Ishikawa (cell line): ENCODE results near the gene ERVFRD-1.

ENCODE experiments used
- CEBPB ChIP-seq: IDR thresholded peaks from 2 replicates; pipeline ENCODE4 v1.6.1; 2012
- CREB1 ChIP-seq: IDR thresholded peaks from 2 replicates; pipeline ENCODE4 v1.6.1; 2012; ENCODE audit warnings: low read depth
- EGR1 ChIP-seq: IDR thresholded peaks from 2 replicates; pipeline ENCODE4 v1.6.1; 2012
- EP300 ChIP-seq: IDR thresholded peaks from 2 replicates; pipeline ENCODE4 v1.6.1; 2012; ENCODE audit warnings: borderline replicate concordance
- FOXM1 ChIP-seq: IDR thresholded peaks from 2 replicates; pipeline ENCODE4 v1.6.1; 2012; ENCODE audit warnings: low read depth, borderline replicate concordance
- MAX ChIP-seq: IDR thresholded peaks from 2 replicates; pipeline ENCODE4 v1.6.1; 2012
- NFIC ChIP-seq: IDR thresholded peaks from 2 replicates; pipeline ENCODE4 v1.6.1; 2012
- RAD21 ChIP-seq: IDR thresholded peaks from 2 replicates; pipeline ENCODE4 v1.6.1; 2012; ENCODE audit warnings: low read depth
- REST ChIP-seq: IDR thresholded peaks from 2 replicates; pipeline ENCODE4 v1.6.1; 2012; ENCODE audit warnings: low read depth, mild to moderate bottlenecking
- TAF1 ChIP-seq: IDR thresholded peaks from 2 replicates; pipeline ENCODE4 v1.6.1; 2012; ENCODE audit warnings: low read depth, mild to moderate bottlenecking
- TCF12 ChIP-seq: IDR thresholded peaks from 2 replicates; pipeline ENCODE4 v1.6.1; 2012; ENCODE audit warnings: low read depth
- TEAD4 ChIP-seq: IDR thresholded peaks from 2 replicates; pipeline ENCODE4 v1.6.1; 2012
- USF1 ChIP-seq: IDR thresholded peaks from 2 replicates; pipeline ENCODE4 v1.6.1; 2012
- YY1 ChIP-seq: IDR thresholded peaks from 2 replicates; pipeline ENCODE4 v1.6.1; 2012; ENCODE audit warnings: low read depth
- ZBTB7A ChIP-seq: IDR thresholded peaks from 2 replicates; pipeline ENCODE4 v1.6.1; 2012; ENCODE audit warnings: low read depth

ERVFRD-1 gene

GRCh38 chr6:11072101-11072500 lies 39.4 kb downstream of the ERVFRD-1 start:
- no peak for TF ChIP-seq EP300
- TF ChIP-seq TEAD4: no peak
- no peak for TF ChIP-seq FOXM1

GRCh38 chr6:11069760-11070159 lies 41.8 kb downstream of the ERVFRD-1 start:
- TF ChIP-seq RAD21 (no peak), TEAD4 (no peak), NFIC (no peak), MAX (no peak), TCF12 (no peak), EGR1 (no peak), FOXM1 (no peak), ZBTB7A (no peak), YY1 (no peak), CEBPB (no peak), USF1 (no peak), CREB1 (no peak), REST (no peak), EP300 (no peak), TAF1 (no peak)

GRCh38 chr6:11067348-11067747 lies 44.2 kb downstream of the ERVFRD-1 start:
- TF ChIP-seq EGR1 (no peak), ZBTB7A (no peak), EP300 (no peak), REST (no peak), USF1 (no peak), RAD21 (no peak), TEAD4 (no peak), YY1 (no peak), TAF1 (no peak), NFIC (no peak), CREB1 (no peak)

- TF ChIP-seq ZBTB7A (no peak), MAX (no peak), TAF1 (no peak), EP300 (no peak)
These were observed 44.8 kb downstream of the ERVFRD-1 start for GRCh38 chr6:11066505-11067347.

GRCh38 chr6:11065436-11066202 lies 45.9 kb downstream of the ERVFRD-1 start:
- TF ChIP-seq TEAD4: no peak

GRCh38 chr6:11064836-11065235 lies 46.7 kb downstream of the ERVFRD-1 start:
- no peak for TF ChIP-seq ZBTB7A
- TF ChIP-seq FOXM1: no peak
- no peak for TF ChIP-seq CEBPB
- TF ChIP-seq RAD21: no peak
- no peak for TF ChIP-seq EP300
- TF ChIP-seq TEAD4: no peak
- TF ChIP-seq REST: no peak
- no peak for TF ChIP-seq NFIC
- TF ChIP-seq MAX: no peak
- no peak for TF ChIP-seq USF1
- no peak for TF ChIP-seq CREB1
